Stimulated activated CD4-positive, alpha-beta T cell treated with anti-CD3 and anti-CD28 coated beads, Interleukin-12 subunit alpha, Interleukin-12 subunit beta, amount 100 ng/mL, for 24 hours (primary cell): Measurements from ENCODE around the gene MBP.

ENCODE experiments used
- DNase-seq, 2 experiments: peaks; one replicate each; pipeline ENCODE4 v3.0.0-alpha.2; 2020; ENCODE audit warnings: low read depth in 2 of 2

MBP gene

GRCh38 chr18:77049938-77050337 lies 82.6 kb downstream of the MBP start:
- no peak for DNase-seq

- no peak for DNase-seq
Observed at GRCh38 chr18:77047803-77048419, 84.7 kb downstream of the MBP start.

DNA sequence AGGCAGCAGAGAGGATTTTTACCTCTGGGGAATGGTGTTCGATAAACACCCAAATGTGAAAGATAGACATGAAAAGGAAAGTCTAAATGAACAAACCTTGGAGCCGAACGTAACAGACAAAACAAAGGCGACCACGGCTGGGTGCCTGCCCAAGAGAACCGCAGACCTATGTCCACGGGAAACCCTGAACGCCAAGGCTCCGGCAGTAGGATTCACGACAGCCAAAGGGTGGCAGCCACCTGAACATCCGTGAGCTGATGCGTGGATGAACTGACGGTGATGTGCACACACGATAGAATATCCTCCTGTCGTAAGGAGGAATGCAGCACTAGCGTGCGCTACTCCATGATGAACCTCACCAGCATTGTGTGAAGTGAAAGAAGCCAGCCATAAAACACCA lies 85.6 kb downstream of the MBP start:
- DNase-seq = no peak

DNA sequence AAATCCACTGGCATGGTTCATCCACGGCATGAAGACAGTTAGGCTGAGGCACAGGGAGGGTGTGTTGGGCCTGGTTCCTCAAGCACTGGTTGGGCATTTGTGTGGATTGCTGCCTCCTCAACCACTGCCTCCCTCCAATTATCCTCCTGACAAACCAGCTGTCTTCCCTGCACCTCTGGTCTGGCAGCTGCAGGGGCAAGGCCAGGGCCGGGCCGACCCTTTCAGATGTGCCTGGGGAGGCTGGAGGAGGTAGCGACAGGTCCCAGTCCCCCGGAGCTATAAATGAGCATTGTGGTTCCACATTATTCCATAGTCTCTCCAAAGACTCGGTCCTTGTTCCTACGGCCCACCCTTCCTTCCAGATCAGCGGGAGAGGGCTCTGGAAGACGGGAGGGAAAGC lies 86.2 kb downstream of the MBP start:
- no peak for DNase-seq

- DNase-seq = no peak
Observed at GRCh38 chr18:77045677-77046076, 86.9 kb downstream of the MBP start.

- no peak for DNase-seq
Observed at GRCh38 chr18:77044866-77045664, 87.5 kb downstream of the MBP start.

GRCh38 chr18:77043541-77044280 lies 88.9 kb downstream of the MBP start:
- no peak for DNase-seq

DNA sequence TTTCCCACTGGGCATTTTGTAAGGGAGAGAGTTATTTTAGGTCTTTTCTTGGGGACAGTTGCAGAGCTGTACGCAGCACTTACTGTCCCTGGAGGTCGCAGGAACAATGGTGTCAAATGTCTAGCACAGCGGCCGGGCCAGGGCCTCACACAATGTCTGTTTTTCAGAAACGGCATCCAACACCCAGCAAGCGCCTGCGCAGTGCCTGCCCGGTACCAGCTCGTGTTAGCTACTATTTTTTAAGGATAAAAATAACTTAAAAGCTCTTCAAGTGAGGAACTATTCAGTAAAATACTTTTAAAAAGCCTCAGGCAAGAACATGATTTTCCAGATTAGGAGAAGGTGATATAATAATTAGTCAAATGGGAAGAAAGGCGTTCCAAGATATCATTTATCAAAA lies 90.0 kb downstream of the MBP start:
- no peak for DNase-seq

GRCh38 chr18:77039196-77040130 lies 93.1 kb downstream of the MBP start:
- DNase-seq = no peak

DNA sequence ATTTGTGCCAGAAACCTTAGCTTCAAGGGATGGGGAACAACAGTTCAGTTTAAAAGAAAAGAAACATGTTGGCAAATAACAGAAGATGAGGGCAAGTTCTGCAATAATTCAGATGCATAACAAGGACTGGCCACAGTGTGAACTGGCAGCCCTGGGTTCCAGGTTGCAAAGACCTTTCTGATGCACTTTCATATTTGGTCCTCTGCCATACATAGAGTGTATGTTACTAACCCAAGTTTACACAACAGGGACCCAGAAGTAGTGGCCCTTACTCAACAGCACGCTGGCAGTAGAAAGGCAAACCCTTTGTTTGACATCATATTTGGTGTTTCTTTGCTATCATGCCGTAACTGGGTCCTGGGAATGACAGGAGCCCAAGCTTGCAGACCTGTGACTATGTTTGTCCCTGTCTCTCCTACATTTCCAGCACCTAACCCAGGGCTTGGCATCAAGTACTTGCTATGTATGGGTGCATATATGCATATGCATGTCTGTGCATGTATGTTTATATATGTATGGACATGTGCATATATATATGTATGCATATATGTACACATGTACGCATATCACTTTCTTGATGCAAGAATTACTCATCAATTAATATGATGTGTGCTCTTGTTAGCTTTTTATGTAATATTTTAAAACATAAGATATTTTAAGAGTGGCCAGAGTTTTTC lies 94.3 kb downstream of the MBP start:
- DNase-seq = no peak

- DNase-seq = no peak
Observed at GRCh38 chr18:77037567-77037966, 95.0 kb downstream of the MBP start.

GRCh38 chr18:77035380-77036187 lies 97.0 kb downstream of the MBP start:
- no peak for DNase-seq

DNA sequence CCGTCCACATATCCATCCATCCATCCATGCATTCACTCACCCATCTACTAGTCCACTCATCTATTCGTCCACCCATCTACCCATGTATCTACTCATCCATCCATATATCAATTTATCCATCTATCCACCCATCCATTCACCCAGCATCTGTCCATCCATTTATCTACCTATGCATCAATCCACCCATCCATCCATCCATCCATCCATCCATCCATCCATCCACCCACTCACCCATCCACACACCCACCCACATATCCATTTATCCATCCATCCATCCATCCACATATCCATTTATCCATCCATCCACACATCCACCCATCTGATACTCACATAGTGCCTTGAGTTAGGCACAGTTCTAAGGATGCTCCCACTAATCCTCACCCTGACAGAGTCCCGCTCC lies 99.0 kb downstream of the MBP start:
- DNase-seq = no peak

DNA sequence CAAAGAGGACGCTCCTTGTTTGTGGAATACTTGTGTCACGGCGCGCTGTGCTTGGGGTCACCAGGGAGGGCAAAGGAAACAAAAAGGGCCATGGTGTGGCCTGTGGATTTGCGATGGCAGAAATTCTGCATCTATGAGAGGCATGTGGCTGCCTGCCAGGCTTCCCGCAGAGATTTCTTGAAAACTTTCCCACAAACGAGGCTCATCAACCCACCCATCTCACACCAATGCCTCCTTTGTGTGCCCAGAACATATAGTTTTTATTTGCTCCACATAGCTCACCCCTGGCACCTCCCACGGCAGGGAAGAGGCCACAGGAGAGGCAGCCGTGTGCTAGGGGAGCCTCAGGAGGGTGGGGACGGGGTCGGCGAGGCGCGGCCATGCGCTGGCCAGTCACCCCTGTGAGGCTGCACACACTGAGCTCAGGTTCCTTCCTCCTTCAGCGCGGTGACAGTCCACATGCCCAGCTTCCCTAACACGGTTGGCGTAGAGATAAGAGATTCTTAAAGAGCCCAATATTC lies 100.3 kb downstream of the MBP start:
- DNase-seq = no peak

DNA sequence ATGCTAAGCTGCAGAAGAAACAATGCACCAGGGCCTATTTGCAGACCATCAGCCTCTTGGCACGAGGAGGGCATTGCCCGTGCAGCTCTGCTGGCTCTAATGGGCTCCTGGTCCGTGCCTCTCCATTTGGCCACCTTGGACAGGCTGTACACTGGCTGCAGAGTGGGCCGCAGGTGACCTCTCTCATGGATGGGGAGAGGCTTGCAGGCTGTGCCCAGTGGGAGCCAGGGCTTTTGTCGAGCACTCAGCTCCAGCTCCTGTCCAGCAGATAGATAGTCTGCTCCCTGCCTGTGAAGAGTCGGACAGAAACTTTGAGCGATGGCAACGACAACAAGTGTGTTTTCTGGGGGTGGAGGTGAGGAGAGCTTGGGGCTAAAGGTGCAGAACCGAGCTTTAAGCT lies 100.9 kb downstream of the MBP start:
- no peak for DNase-seq

GRCh38 chr18:77030201-77030600 lies 102.4 kb downstream of the MBP start:
- no peak for DNase-seq

DNA sequence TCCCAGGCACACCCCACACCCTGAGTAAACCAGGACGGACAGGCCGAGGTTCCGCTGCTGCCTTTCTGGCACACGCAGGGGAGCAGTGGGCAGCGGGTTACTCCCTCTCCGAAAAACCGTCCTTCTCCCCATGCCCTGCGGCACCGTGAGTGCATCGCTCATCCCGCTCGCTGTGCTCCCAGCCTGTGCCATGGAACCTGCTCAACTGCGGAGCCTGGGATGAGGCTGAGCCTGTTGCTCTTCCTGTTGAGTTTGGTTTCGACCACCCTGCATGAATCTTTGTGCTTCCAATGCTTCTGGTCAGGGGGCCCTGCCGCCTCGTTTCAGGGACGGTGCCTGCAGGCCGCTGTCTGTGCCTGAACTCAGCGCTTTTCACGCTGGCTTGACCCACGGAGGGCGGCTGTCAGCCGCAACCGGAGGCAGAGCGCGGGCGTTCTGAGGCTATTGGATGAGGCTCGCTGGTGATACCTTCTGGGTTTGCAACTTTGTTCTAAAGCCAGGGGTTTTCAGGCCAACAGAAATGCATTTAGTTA lies 106.7 kb downstream of the MBP start:
- no peak for DNase-seq

DNA sequence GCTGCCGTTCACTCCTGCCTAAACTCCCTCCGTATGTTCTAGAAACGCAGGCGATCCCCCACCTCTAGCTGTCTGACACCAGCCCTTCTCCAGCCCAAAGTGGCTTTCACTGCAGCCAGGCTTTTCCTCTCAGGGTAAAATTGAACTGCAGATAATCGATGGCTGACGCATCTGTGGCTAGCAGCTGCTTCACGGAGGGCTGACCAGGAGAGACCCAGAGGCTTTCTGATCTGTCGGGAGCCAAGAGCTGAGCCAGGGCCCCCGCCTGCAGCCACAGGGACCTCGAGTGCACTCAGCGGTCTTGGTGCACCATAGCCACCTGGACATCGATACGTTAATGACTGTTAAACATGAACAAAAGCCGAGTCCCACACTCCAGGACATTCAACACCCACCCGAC lies 107.5 kb downstream of the MBP start:
- no peak for DNase-seq

DNA sequence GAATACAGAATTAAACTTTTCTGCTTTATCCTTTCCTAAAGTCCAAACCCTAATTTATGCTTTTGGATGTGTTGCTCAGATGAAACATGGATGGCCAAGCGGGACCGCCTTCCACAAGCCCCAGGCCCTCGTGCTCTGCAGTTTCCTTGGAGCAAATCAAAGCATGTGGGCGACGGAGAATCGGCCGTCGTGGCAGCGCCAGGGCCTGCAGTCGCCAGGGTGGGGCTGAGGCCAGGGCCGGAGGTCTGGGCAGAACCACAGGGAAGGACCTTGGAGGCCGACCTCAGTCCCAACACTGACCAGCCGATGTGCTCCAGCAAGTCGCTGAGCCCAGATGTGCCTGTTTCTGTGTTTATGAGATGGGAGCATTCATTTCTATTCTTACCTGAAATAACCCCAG lies 108.1 kb downstream of the MBP start:
- no peak for DNase-seq
